Chondrocyte (in vitro differentiated cells): ENCODE results near the gene RXRA. TPM values are rescaled to one million over a fixed set of nuclear protein-coding genes. Genes with fewer than 3 reads are reported as not detected.
A peak's percentile ranks its signal among the peaks of the same experiment; 100 is the strongest.

ENCODE experiments used
- DNase-seq: peaks from one replicate; pipeline ENCODE4 v3.0.0; 2021; ENCODE audit warnings: mixed read lengths, low spot score
- H3K27ac Mint-ChIP-seq: one replicate; pipeline ENCODE4 v1.8.0; 2021; ENCODE audit warnings: mild to moderate bottlenecking, moderate library complexity, mixed read lengths; ENCODE audit not compliant: unreplicated experiment
- H3K27me3 Mint-ChIP-seq: 2 replicates; pipeline ENCODE4 v1.8.0; 2021; ENCODE audit warnings: low read depth, mixed read lengths
- H3K36me3 Mint-ChIP-seq: 2 replicates; pipeline ENCODE4 v1.8.0; 2021; ENCODE audit warnings: low read depth, mixed read lengths
- H3K4me1 Mint-ChIP-seq: 2 replicates; pipeline ENCODE4 v1.8.0; 2021; ENCODE audit warnings: low read depth, mild to moderate bottlenecking, mixed read lengths
- H3K4me3 Mint-ChIP-seq: one replicate; pipeline ENCODE4 v1.8.0; 2021; ENCODE audit warnings: mild to moderate bottlenecking, moderate library complexity, mixed read lengths; ENCODE audit not compliant: unreplicated experiment
- H3K9me3 Mint-ChIP-seq: 2 replicates; pipeline ENCODE4 v1.8.0; 2021; ENCODE audit warnings: low read depth, mixed read lengths
- total RNA-seq: library from RNA; stranded (reverse); gene quantifications from 3 replicates; pipeline ENCODE4 v1.2.1, GENCODE V29; 2021
- TF ChIP-seq, protein P1 (sequence below): fragments of 200-600 bp; sonication (generic); IDR thresholded peaks from 2 replicates; pipeline ENCODE4 v1.5.0; 2021; ENCODE audit warnings: antibody characterized with exemption, mild to moderate bottlenecking, moderate library complexity

Gene RXRA
- total RNA-seq, 1 donor from 2014 or later = 27.3 TPM

DNA sequence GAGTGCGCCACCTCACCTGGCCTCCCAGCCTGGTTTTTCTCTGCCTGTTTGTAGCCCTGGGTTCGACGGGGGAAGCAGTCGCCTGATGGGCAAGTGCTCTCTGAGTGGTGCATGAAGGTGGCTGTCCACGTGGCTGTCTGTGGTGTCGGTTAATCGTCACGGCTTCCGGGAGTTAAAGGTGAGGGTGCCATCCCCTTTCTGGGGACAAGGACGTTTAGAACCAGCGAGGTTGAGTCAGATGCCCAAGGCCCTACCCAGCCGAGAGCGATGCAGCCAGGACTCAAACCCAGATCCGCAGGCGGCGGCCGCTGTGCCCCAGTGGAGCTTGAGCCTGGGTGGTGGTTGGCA is 47.7 kb downstream of the RXRA start:
- Mint-ChIP-seq H3K27ac (no peak overlapping the region), H3K27me3 (no peaks in the 10 kb centered on the region), H3K4me1 (peaks cover 45% of the 10 kb centered on the region), H3K9me3 (no peaks in the 10 kb centered on the region), H3K36me3 (no peaks in the 10 kb centered on the region), H3K4me3 (no peak overlapping the region)
- TF ChIP-seq, protein P1, sequence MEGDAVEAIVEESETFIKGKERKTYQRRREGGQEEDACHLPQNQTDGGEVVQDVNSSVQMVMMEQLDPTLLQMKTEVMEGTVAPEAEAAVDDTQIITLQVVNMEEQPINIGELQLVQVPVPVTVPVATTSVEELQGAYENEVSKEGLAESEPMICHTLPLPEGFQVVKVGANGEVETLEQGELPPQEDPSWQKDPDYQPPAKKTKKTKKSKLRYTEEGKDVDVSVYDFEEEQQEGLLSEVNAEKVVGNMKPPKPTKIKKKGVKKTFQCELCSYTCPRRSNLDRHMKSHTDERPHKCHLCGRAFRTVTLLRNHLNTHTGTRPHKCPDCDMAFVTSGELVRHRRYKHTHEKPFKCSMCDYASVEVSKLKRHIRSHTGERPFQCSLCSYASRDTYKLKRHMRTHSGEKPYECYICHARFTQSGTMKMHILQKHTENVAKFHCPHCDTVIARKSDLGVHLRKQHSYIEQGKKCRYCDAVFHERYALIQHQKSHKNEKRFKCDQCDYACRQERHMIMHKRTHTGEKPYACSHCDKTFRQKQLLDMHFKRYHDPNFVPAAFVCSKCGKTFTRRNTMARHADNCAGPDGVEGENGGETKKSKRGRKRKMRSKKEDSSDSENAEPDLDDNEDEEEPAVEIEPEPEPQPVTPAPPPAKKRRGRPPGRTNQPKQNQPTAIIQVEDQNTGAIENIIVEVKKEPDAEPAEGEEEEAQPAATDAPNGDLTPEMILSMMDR = no peak
- DNase-seq = no peak

DNA sequence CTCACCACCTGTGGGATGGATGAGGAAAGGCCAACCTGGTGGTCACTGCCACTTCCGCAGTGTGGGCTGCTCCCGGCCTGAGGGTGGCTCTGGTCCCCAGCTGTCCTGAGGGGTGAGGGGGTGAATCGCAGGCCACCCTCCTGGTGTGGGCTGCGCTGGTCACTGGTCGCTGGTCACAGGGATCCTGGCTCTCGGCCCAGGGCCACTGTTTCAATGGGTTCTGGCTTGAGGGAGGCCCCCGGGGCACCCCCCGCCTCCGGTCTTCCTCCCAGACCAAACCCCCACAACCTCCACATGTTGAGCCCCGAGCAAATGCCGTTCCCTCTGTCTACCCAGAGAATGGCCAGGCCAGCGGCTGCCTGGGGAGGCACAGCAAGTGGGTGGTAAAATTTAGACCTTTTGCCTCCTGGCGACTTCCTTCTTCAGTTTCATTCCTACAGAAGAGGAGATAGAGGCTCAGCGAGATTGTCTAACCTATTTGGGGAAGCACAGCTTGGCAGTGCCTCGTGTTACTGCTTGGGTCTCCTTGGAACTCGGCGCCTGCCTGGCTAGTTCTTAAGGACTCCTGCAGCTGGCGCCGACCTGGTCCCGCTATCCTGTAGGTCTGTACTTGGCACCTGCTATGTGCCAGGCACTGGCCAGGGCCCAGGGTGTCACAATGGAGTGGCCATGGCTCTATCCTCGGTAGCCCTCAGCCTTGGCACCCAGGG is 48.2 kb downstream of the RXRA start:
- TF ChIP-seq, protein P1 = no peak
- peak overlapping the region; percentile 60 for H3K27ac Mint-ChIP-seq

DNA sequence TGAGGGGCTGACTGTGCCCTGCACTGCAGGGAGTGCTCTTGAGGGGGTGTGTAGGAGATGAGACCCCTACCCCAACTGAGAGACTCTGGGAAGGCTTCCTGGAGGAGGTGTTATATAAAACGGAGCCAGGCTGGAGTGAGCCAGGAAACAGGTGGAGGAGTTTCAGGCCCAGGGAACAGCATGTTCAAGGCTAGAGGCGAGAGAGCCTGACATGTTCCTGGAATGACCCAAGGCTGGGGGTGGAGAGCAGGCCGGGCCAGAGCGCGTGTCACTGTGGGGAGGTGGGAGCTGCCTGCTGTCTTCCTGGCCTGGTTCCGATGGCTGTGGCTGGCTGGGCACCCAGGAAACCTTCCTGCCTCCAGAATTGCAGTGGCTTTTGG is 48.7 kb downstream of the RXRA start:
- Mint-ChIP-seq H3K9me3 (no peaks in the 10 kb centered on the region), H3K4me1 (peaks cover 56% of the 10 kb centered on the region), H3K4me3 (peak overlapping the region; percentile 13), H3K27me3 (no peaks in the 10 kb centered on the region), H3K27ac (peak overlapping the region; percentile 60), H3K36me3 (no peaks in the 10 kb centered on the region)
- no peak for DNase-seq
- TF ChIP-seq, protein P1 = no peak

More for the DNA sequence above, 48.2 kb downstream of the RXRA start:
- DNase-seq = no peak
- Mint-ChIP-seq H3K36me3 (no peaks in the 10 kb centered on the region), H3K4me3 (no peak overlapping the region), H3K4me1 (peaks cover 50% of the 10 kb centered on the region), H3K27me3 (no peaks in the 10 kb centered on the region), H3K9me3 (no peaks in the 10 kb centered on the region)

DNA sequence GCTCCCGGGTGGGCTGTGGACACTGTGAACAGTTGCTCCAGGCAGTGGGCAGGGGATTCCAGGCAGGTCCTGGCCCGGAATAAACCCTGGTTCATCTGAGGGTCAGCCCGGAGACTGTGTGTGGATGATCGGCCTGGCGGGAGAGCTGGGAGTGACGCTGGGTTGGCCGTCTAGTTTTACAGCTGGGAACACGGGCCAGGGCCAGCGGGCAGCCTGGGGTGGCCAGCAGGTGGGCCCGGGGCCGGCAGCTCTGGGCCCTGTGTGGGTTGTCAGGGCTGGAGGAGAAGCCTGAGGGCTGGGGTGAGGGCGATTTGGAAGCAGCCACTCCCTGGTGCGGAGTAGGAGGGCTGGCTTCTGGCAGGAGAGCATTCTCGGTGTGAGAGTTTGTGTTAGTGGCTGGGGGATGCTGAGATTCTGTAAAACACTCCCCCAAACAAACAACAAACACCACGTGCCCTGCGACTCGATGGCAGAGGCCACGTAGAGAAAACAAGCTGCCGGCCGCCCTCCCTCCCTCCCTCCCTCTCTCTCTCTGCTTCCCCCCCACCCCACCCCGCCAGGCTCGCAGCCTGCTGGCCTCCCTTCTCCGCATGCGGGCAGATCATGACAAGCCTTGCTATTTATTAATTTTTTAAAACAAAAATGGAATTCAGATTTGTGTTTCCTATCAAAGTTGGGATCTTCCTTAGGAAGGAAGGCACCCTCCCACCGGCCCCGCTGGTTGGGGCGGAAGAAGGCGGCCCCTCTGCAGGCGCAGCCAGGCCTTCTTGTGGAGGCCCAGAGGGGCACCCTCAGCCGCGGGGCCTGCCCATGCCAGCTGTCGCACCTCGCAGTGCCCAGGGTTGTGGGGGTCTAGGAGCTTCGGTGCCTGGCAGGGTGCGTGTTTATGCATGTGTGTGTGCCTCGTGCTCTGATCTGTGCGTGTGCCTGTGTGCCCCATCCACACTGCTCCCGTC is 49.5 kb downstream of the RXRA start:
- TF ChIP-seq, protein P1 = peak; percentile 12
- Mint-ChIP-seq H3K27ac (peak overlapping the region; percentile 60), H3K36me3 (no peaks in the 10 kb centered on the region), H3K4me3 (peak overlapping the region; percentile 13), H3K27me3 (no peaks in the 10 kb centered on the region), H3K9me3 (no peaks in the 10 kb centered on the region), H3K4me1 (peaks cover 60% of the 10 kb centered on the region)
- no peak for DNase-seq

DNA sequence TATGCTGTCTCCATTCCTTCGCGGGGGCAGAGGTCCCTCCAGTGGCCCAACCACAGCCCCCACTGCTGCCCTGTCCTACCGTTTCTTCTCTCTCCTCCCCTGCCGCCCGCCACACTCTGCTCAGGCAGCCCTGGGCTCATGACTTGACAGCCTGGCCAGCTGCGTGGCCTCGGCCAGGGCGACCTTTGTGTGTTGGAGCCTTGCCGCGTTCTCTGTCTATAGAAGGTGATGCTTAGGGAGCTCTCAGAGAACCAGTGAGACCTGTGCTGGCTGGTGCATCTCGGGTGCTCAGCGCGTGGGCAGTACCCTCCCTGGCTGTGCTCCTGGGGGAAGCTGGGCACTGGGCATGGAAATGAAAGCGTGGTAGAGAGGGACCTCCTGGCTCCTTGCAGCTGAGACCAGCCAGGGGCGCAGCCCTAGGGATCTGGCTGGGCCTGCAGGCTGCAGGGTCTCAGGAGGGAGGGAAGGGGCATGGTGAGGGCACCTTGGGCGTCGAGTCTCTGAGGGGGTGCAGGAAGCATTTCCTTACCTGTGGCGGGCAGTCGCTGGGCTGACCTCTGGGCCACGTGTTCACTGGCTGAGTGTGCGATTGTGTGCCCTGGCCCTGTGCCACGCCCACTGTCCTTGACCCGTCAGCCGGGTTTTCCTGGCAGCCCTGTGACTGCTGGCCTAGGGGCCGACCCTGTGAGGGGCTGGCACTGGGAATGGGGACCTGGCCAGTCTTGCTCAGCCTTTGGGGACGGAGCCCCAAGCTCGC is 50.3 kb downstream of the RXRA start:
- Mint-ChIP-seq H3K9me3 (no peaks in the 10 kb centered on the region), H3K27ac (peak overlapping the region; percentile 55), H3K4me1 (peaks cover 64% of the 10 kb centered on the region), H3K36me3 (no peaks in the 10 kb centered on the region), H3K27me3 (no peaks in the 10 kb centered on the region), H3K4me3 (no peak overlapping the region)
- TF ChIP-seq, protein P1 = no peak
- no peak for DNase-seq
